Endothelial cell (in vitro differentiated cells): ENCODE results near the gene NUMBL. TPM values are rescaled to one million over a fixed set of nuclear protein-coding genes. Genes with fewer than 3 reads are reported as not detected.

Source experiments
- DNase-seq: peaks from one replicate; pipeline ENCODE4 v3.0.0; 2021; ENCODE audit warnings: low spot score
- H3K27ac Mint-ChIP-seq: one replicate; pipeline ENCODE4 v1.8.0; 2021; ENCODE audit warnings: mixed read lengths, inconsistent platforms; ENCODE audit not compliant: unreplicated experiment
- H3K27me3 Mint-ChIP-seq: one replicate; pipeline ENCODE4 v1.8.0; 2021; ENCODE audit warnings: mild to moderate bottlenecking, moderate library complexity, mixed read lengths, inconsistent platforms; ENCODE audit not compliant: unreplicated experiment
- H3K36me3 Mint-ChIP-seq: one replicate; pipeline ENCODE4 v1.8.0; 2021; ENCODE audit warnings: mild to moderate bottlenecking, low read depth, mixed read lengths, inconsistent platforms; ENCODE audit not compliant: unreplicated experiment
- H3K4me1 Mint-ChIP-seq: one replicate; pipeline ENCODE4 v1.8.0; 2021; ENCODE audit warnings: mild to moderate bottlenecking, mixed read lengths, inconsistent platforms; ENCODE audit not compliant: unreplicated experiment
- H3K4me3 Mint-ChIP-seq: one replicate; pipeline ENCODE4 v1.8.0; 2021; ENCODE audit warnings: mild to moderate bottlenecking, mixed read lengths, inconsistent platforms; ENCODE audit not compliant: unreplicated experiment
- H3K9me3 Mint-ChIP-seq: one replicate; pipeline ENCODE4 v1.8.0; 2021; ENCODE audit warnings: mixed read lengths, inconsistent platforms; ENCODE audit not compliant: unreplicated experiment
- CTCF ChIP-seq: fragments of 200-600 bp; sonication (generic); IDR thresholded peaks from one replicate; pipeline ENCODE4 v1.5.0; 2021; ENCODE audit warnings: antibody characterized with exemption; ENCODE audit not compliant: unreplicated experiment
- total RNA-seq: library from RNA; stranded (reverse); fragmentation: NEBNext Ultra II Directional; extraction: Animal tissue kit (Norgen Biotek cat#: 25700); gene quantifications from one replicate; pipeline ENCODE4 v1.2.1, GENCODE V29; 2021; ENCODE audit not compliant: unreplicated experiment

Gene NUMBL
- total RNA-seq, 1 donor from 2014 or later: 10.0 TPM

- peaks cover 4% of the 10 kb centered on the region for H3K4me1 Mint-ChIP-seq
- no peak overlapping the region for H3K4me3 Mint-ChIP-seq
- peaks cover 11% of the 10 kb centered on the region for H3K36me3 Mint-ChIP-seq
- no peak for TF ChIP-seq CTCF
- peaks cover 1% of the 10 kb centered on the region for H3K27me3 Mint-ChIP-seq
- H3K9me3 Mint-ChIP-seq: no peaks in the 10 kb centered on the region
- no peak for DNase-seq
- no peak overlapping the region for H3K27ac Mint-ChIP-seq
These were observed 15.6 kb upstream of the NUMBL start for GRCh38 chr19:40705950-40706619.

- no peak overlapping the region for H3K27ac Mint-ChIP-seq
- no peak for TF ChIP-seq CTCF
- H3K27me3 Mint-ChIP-seq: peaks cover 1% of the 10 kb centered on the region
- no peaks in the 10 kb centered on the region for H3K9me3 Mint-ChIP-seq
- H3K4me3 Mint-ChIP-seq: no peak overlapping the region
- DNase-seq: no peak
- peaks cover 4% of the 10 kb centered on the region for H3K4me1 Mint-ChIP-seq
- peaks cover 11% of the 10 kb centered on the region for H3K36me3 Mint-ChIP-seq
These were observed 14.9 kb upstream of the NUMBL start for GRCh38 chr19:40705362-40705651.

GRCh38 chr19:40704491-40705361 lies 14.3 kb upstream of the NUMBL start:
- H3K27me3 Mint-ChIP-seq: peaks cover 1% of the 10 kb centered on the region
- H3K4me3 Mint-ChIP-seq: peak overlapping the region; percentile 21
- H3K4me1 Mint-ChIP-seq: peaks cover 4% of the 10 kb centered on the region
- peaks cover 11% of the 10 kb centered on the region for H3K36me3 Mint-ChIP-seq
- no peak for DNase-seq
- no peak for TF ChIP-seq CTCF
- no peak overlapping the region for H3K27ac Mint-ChIP-seq
- H3K9me3 Mint-ChIP-seq: no peaks in the 10 kb centered on the region

GRCh38 chr19:40703029-40703755 lies 12.7 kb upstream of the NUMBL start:
- H3K27ac Mint-ChIP-seq: no peak overlapping the region
- peaks cover 4% of the 10 kb centered on the region for H3K27me3 Mint-ChIP-seq
- no peaks in the 10 kb centered on the region for H3K9me3 Mint-ChIP-seq
- no peak for DNase-seq
- peak overlapping the region; percentile 2 for H3K4me3 Mint-ChIP-seq
- peaks cover 11% of the 10 kb centered on the region for H3K36me3 Mint-ChIP-seq
- peaks cover 4% of the 10 kb centered on the region for H3K4me1 Mint-ChIP-seq
- TF ChIP-seq CTCF: no peak
